D721Med (cell line): ENCODE measurements around the gene CCDC60.

Experiments
- DNase-seq: peaks from one replicate; pipeline ENCODE4 v3.0.0; 2011; ENCODE audit warnings: low spot score; ENCODE audit not compliant: insufficient read length
- FAIRE-seq: peaks from 2 replicates; lab custom pipeline; 2011; peaks lifted over from hg19 to GRCh38; lab: Jason Lieb, UNC
- CTCF ChIP-seq: IDR thresholded peaks from 2 replicates; pipeline ENCODE4 v1.5.1; 2012; ENCODE audit warnings: mild to moderate bottlenecking, control low read depth; ENCODE audit not compliant: insufficient read depth; ENCODE audit errors: missing control alignments

The CCDC60 gene

GRCh38 chr12:119574255-119574654 lies 239.7 kb downstream of the CCDC60 start:
- FAIRE-seq, result no peak
- DNase-seq, result no peak
- no peak for TF ChIP-seq CTCF

- FAIRE-seq, result no peak
- no peak for DNase-seq
- no peak for TF ChIP-seq CTCF
Measured at GRCh38 chr12:119576118-119576810, 241.7 kb downstream of the CCDC60 start.

- no peak for FAIRE-seq
- no peak for TF ChIP-seq CTCF
- no peak for DNase-seq
Measured at GRCh38 chr12:119576915-119577314, 242.4 kb downstream of the CCDC60 start.

- no peak for DNase-seq
- no peak for TF ChIP-seq CTCF
- FAIRE-seq, result no peak
Measured at GRCh38 chr12:119578112-119578511, 243.6 kb downstream of the CCDC60 start.

GRCh38 chr12:119589097-119589496 lies 254.6 kb downstream of the CCDC60 start:
- no peak for TF ChIP-seq CTCF
- no peak for FAIRE-seq
- DNase-seq, result no peak

- FAIRE-seq (no peak), DNase-seq (no peak)
- no peak for TF ChIP-seq CTCF
Measured at GRCh38 chr12:119589634-119590033, 255.1 kb downstream of the CCDC60 start.
